ENCODE measurements around the gene C9orf57. TPM values are rescaled to one million over a fixed set of nuclear protein-coding genes. Genes with fewer than 3 reads are reported as not detected.

The C9orf57 gene
- total RNA-seq, 1 experiment from 2014 or later = not detected

Other genes starting within 250 kb of the C9orf57 start
- gene ABHD17B, start 149.4 kb downstream of the C9orf57 start, total RNA-seq (2021) = 21.9 and 22.8 TPM in 2 replicates
- 16.8 and 19.0 TPM in 2 replicates for gene C9orf85, start 149.0 kb downstream of the C9orf57 start, total RNA-seq (2021)
- 98.1 and 142 TPM in 2 replicates for gene GDA, start 88.8 kb upstream of the C9orf57 start, total RNA-seq (2021)